H1 (cell line): ENCODE measurements around the gene CDH19. TPM values are rescaled to one million over a fixed set of nuclear protein-coding genes. Genes with fewer than 3 reads are reported as not detected.

Experiments used
- CTCF ChIA-PET: fragments of 300-600 bp; sonication (Branson Sonifier 250); formaldehyde crosslinking; loops from one replicate; lab custom pipeline; 2021; ENCODE audit not compliant: partially characterized antibody; lab: Charles Lee
- POLR2A ChIA-PET: fragments of 300-600 bp; sonication (Branson Sonifier 250); formaldehyde crosslinking; loops from one replicate; lab custom pipeline; 2021; ENCODE audit warnings: inconsistent platforms; ENCODE audit not compliant: partially characterized antibody; lab: Charles Lee
- DNase-seq, 2 experiments: peaks; one replicate each; pipeline versions ENCODE4 v3.0.0 to v3.0.0-alpha.2; 2010 to 2022; ENCODE audit warnings: low spot score in 2 of 2, low read depth in 1 of 2, mixed read lengths in 1 of 2
- FAIRE-seq: peaks from 2 replicates; lab custom pipeline; 2011; peaks lifted over from hg19 to GRCh38; lab: Jason Lieb, UNC
- H2AFZ ChIP-seq: 2 replicates; pipeline ENCODE4 v1.8.1; 2012; ENCODE audit warnings: low read length, inconsistent platforms
- H2AK5ac ChIP-seq: 2 replicates; pipeline ENCODE4 v1.6.1; 2013; ENCODE audit warnings: low read depth, low read length
- H2BK120ac ChIP-seq: replicated peaks from 2 replicates; pipeline ENCODE3; 2013; ENCODE audit warnings: low read depth, low read length, inconsistent platforms
- H2BK12ac ChIP-seq: 2 replicates; pipeline ENCODE4 v1.6.1; 2013; ENCODE audit warnings: low read depth, low read length
- H2BK15ac ChIP-seq: 2 replicates; pipeline ENCODE4 v1.6.1; 2013; ENCODE audit warnings: low read length
- H2BK20ac ChIP-seq: 2 replicates; pipeline ENCODE4 v1.6.1; 2013; ENCODE audit warnings: low read length
- H2BK5ac ChIP-seq: 2 replicates; pipeline ENCODE4 v1.6.1; 2013; ENCODE audit warnings: low read depth, low read length
- H3K14ac ChIP-seq: 2 replicates; pipeline ENCODE4 v1.6.1; 2013; ENCODE audit warnings: inconsistent platforms; ENCODE audit not compliant: insufficient read length
- H3K18ac ChIP-seq: 2 replicates; pipeline ENCODE4 v1.6.1; 2013; ENCODE audit warnings: low read length; ENCODE audit errors: extremely low read depth
- H3K23ac ChIP-seq: 2 replicates; pipeline ENCODE4 v1.6.1; 2013; ENCODE audit warnings: inconsistent platforms; ENCODE audit not compliant: insufficient read length
- H3K23me2 ChIP-seq: 2 replicates; pipeline ENCODE4 v1.6.1; 2013; ENCODE audit warnings: low read depth, low read length
- H3K27ac ChIP-seq: 2 replicates; pipeline ENCODE4 v1.6.1; 2011; ENCODE audit warnings: low read depth, low read length, inconsistent platforms
- H3K27me3 ChIP-seq, 4 experiments: replicated peaks in 1 of 4; 1 replicate in 1 of 4; 2 replicates in 3 of 4; pipeline versions ENCODE4 v1.6.1 to v1.8.1; 2011 to 2013; ENCODE audit warnings: low read length in 3 of 4, mild to moderate bottlenecking in 3 of 4, inconsistent platforms in 2 of 4, mixed read lengths in 2 of 4, moderate library complexity in 1 of 4; ENCODE audit not compliant: control insufficient read depth in 3 of 4, insufficient read depth in 3 of 4; ENCODE audit errors: extremely low read depth in 1 of 4
- H3K36me3 ChIP-seq, 4 experiments: 2 replicates each; pipeline versions ENCODE4 v1.6.1 to v1.8.1; 2011 to 2013; ENCODE audit warnings: mild to moderate bottlenecking in 4 of 4, low read length in 3 of 4, moderate library complexity in 2 of 4, control low read depth in 1 of 4, inconsistent platforms in 1 of 4; ENCODE audit not compliant: insufficient read depth in 4 of 4, control insufficient read depth in 2 of 4
- H3K4ac ChIP-seq: replicated peaks from 2 replicates; pipeline ENCODE3; 2013; ENCODE audit warnings: low read length, low read depth, mixed read lengths, inconsistent platforms; ENCODE audit not compliant: insufficient read length
- H3K4me1 ChIP-seq, 4 experiments: replicated peaks in 1 of 4; 1 replicate in 1 of 4; 2 replicates in 3 of 4; pipeline versions ENCODE4 v1.6.1 to v1.8.1; 2011 to 2013; ENCODE audit warnings: low read length in 3 of 4, inconsistent platforms in 2 of 4, mixed read lengths in 1 of 4; ENCODE audit not compliant: insufficient read depth in 4 of 4, control insufficient read depth in 3 of 4
- H3K4me2 ChIP-seq, 2 experiments: 2 replicates each; pipeline versions ENCODE4 v1.6.1 to v1.8.1; 2011 to 2013; ENCODE audit warnings: low read depth in 2 of 2, low read length in 2 of 2, control low read depth in 1 of 2, inconsistent platforms in 1 of 2, mild to moderate bottlenecking in 1 of 2; ENCODE audit not compliant: insufficient read depth in 1 of 2
- H3K4me3 ChIP-seq, 4 experiments: fragments of 200-600, 300-600 bp in 1 of 4; sonication (generic), shearing (Covaris generic), sonication (Bioruptor Twin) in 1 of 4; 2 replicates each; pipeline versions ENCODE4 v1.5.1 to v1.8.1; 2011 to 2016; ENCODE audit warnings: low read length in 4 of 4, low read depth in 3 of 4, control low read depth in 2 of 4, inconsistent platforms in 2 of 4, mild to moderate bottlenecking in 2 of 4, mixed read lengths in 1 of 4, moderate library complexity in 1 of 4; ENCODE audit not compliant: insufficient read depth in 2 of 4; ENCODE audit errors: extremely low read depth in 1 of 4
- H3K56ac ChIP-seq: replicated peaks from 2 replicates; pipeline ENCODE3; 2013; ENCODE audit warnings: low read depth, mild to moderate bottlenecking, mixed read lengths, low read length, inconsistent platforms; ENCODE audit not compliant: insufficient read length
- H3K79me1 ChIP-seq: 2 replicates; pipeline ENCODE4 v1.6.1; 2013; ENCODE audit warnings: low read depth, low read length, control low read depth
- H3K79me2 ChIP-seq, 2 experiments: 2 replicates each; pipeline versions ENCODE4 v1.6.1 to v1.8.1; 2012 to 2013; ENCODE audit warnings: low read length in 2 of 2, mild to moderate bottlenecking in 2 of 2, inconsistent platforms in 1 of 2; ENCODE audit not compliant: insufficient read depth in 2 of 2, control insufficient read depth in 1 of 2
- H3K9ac ChIP-seq, 4 experiments: replicated peaks in 1 of 4; 1 replicate in 1 of 4; 2 replicates in 3 of 4; pipeline versions ENCODE4 v1.6.1 to v1.8.1; 2011 to 2013; ENCODE audit warnings: low read depth in 3 of 4, low read length in 3 of 4, control low read depth in 2 of 4, mild to moderate bottlenecking in 2 of 4, moderate library complexity in 2 of 4, inconsistent platforms in 1 of 4; ENCODE audit errors: extremely low read depth in 1 of 4
- H3K9me3 ChIP-seq, 2 experiments: 2 replicates each; pipeline versions ENCODE4 v1.6.1 to v1.8.1; 2012 to 2013; ENCODE audit warnings: mild to moderate bottlenecking in 2 of 2, moderate library complexity in 2 of 2, control low read depth in 1 of 2, inconsistent platforms in 1 of 2, low read depth in 1 of 2, low read length in 1 of 2, mixed read lengths in 1 of 2; ENCODE audit not compliant: insufficient read depth in 2 of 2
- H4K20me1 ChIP-seq, 2 experiments: replicated peaks in 1 of 2; 2 replicates each; pipeline versions ENCODE3 to v1.8.1; 2011 to 2013; ENCODE audit warnings: inconsistent platforms in 2 of 2, low read length in 2 of 2, mild to moderate bottlenecking in 1 of 2; ENCODE audit not compliant: insufficient read depth in 2 of 2, control insufficient read depth in 1 of 2
- H4K5ac ChIP-seq: 2 replicates; pipeline ENCODE4 v1.6.1; 2013; ENCODE audit warnings: low read length, low read depth, mixed read lengths, inconsistent platforms; ENCODE audit not compliant: insufficient read length
- H4K8ac ChIP-seq: 2 replicates; pipeline ENCODE4 v1.8.0; 2013; ENCODE audit warnings: mild to moderate bottlenecking, moderate library complexity, low read length, inconsistent platforms; ENCODE audit not compliant: insufficient read depth; ENCODE audit errors: extremely low read depth
- H4K91ac ChIP-seq: replicated peaks from 2 replicates; pipeline ENCODE3; 2013; ENCODE audit warnings: low read length, mixed read lengths, inconsistent platforms; ENCODE audit not compliant: insufficient read length
- CHD7 ChIP-seq: fragments of 300-600 bp; sonication (generic); IDR thresholded peaks from 2 replicates; pipeline ENCODE4 v1.7.1; 2012; ENCODE audit warnings: low read length, moderate library complexity, mild to moderate bottlenecking, inconsistent platforms; ENCODE audit not compliant: insufficient replicate concordance
- WGBS, 2 experiments: shearing (Covaris generic) in 1 of 2; methylation state at CpG; one replicate each; pipeline versions ENCODE4 v1.1.6 to v1.1.7; 2013 to 2015; ENCODE audit warnings: low lambda C conversion rate in 2 of 2, mixed read lengths in 2 of 2, inconsistent platforms in 1 of 2, low coverage in 1 of 2, missing lambda C conversion rate in 1 of 2; ENCODE audit not compliant: insufficient replicate concordance in 2 of 2, insufficient coverage in 1 of 2, insufficient read length in 1 of 2; ENCODE audit errors: extremely low coverage in 1 of 2, missing lambda C conversion rate in 1 of 2; 5-methylcytosine and 5-hydroxymethylcytosine counted together
- polyA plus RNA-seq, 7 experiments: library from polyadenylated mRNA; depleted of rRNA in 3 of 7; stranded (reverse) in 5 of 7; unstranded in 2 of 7; fragments of >200 nt in 5 of 7; fragments of 200-250 nt in 2 of 7; gene quantifications; 1 replicate in 5 of 7; 2 replicates in 1 of 7; 4 replicates in 1 of 7; pipeline versions ENCODE4 v1.2.1 to v1.2.3, GENCODE V29; 2011 to 2013; ENCODE audit warnings: missing spikeins in 2 of 7, mixed read lengths in 2 of 7
- total RNA-seq: library from RNA; stranded (reverse); fragmentation: NEBNext Ultra II Directional; extraction: Animal tissue kit (Norgen Biotek cat#: 25700); gene quantifications from 2 replicates; pipeline ENCODE4 v1.2.1, GENCODE V29; 2021

CDH19 gene
- total and polyA plus RNA-seq, 2 of the 8 experiments (the other 6 are each of a cell fraction or from before 2014, with no cell fraction given) = not detected

- Histone ChIP-seq H3K23me2 (no peaks in the 10 kb centered on the region), H3K36me3 (no peaks in the 10 kb centered on the region), H3K4ac (no peak overlapping the region), H2AFZ (no peak overlapping the region), H2BK12ac (no peak overlapping the region), H2BK5ac (no peak overlapping the region), H3K23ac (no peak overlapping the region), H3K27ac (no peak overlapping the region), H3K79me2 (no peaks in the 10 kb centered on the region), H3K4me2 (no peak overlapping the region), H4K8ac (no peak overlapping the region), H3K14ac (no peak overlapping the region), H3K4me1 (no peaks in the 10 kb centered on the region), H3K9ac (no peak overlapping the region), H2BK20ac (no peak overlapping the region), H2AK5ac (no peak overlapping the region), H3K18ac (no peak overlapping the region), H4K20me1 (no peaks in the 10 kb centered on the region), H4K91ac (no peak overlapping the region), H3K9me3 (no peaks in the 10 kb centered on the region), H2BK120ac (no peak overlapping the region), H4K5ac (no peak overlapping the region), H3K4me3 (no peak overlapping the region), H3K56ac (no peak overlapping the region), H3K27me3 (no peaks in the 10 kb centered on the region), H3K79me1 (no peaks in the 10 kb centered on the region), H2BK15ac (no peak overlapping the region)
- CTCF ChIA-PET = no interaction called here
- DNase-seq (no peak), FAIRE-seq (no peak)
- WGBS, 2 experiments = 83% methylated on average over 3 of the region's 3 CpGs; no CpG with 5 or more reads in 1 of the 2 experiments
- POLR2A ChIA-PET = no interaction called here
- TF ChIP-seq CHD7 = no peak
These were observed 4.7 kb downstream of the CDH19 start for GRCh38 chr18:66599190-66599589.
